Right lobe of liver (tissue), 6 donors: ENCODE measurements around the gene PSD4. TPM values are rescaled to one million over a fixed set of nuclear protein-coding genes. Genes with fewer than 3 reads are reported as not detected.

Experiments
- ATAC-seq, 4 donors: fragments of 200-7000 bp; cut with Tn5 transposase; one replicate each; pipeline ENCODE4 v1.9.1; 2020; ENCODE audit warnings: mild to moderate bottlenecking in 4 of 4, moderate library complexity in 4 of 4
- DNase-seq, 3 donors: peaks; one replicate each; pipeline ENCODE4 v3.0.0-alpha.2; 2020
- H3K27ac ChIP-seq, 3 donors: fragments of 200-600 bp; one replicate each; pipeline ENCODE4 v1.8.0; 2022
- H3K27me3 ChIP-seq, 2 donors: fragments of 200-600 bp; one replicate each; pipeline ENCODE4 v1.8.0; 2022
- H3K36me3 ChIP-seq, 4 donors: fragments of 200-600 bp; sonication (generic) in 1 of 4; one replicate each; pipeline versions ENCODE4 v1.5.1 to v1.8.0; 2017 to 2022; ENCODE audit warnings: control low read depth in 1 of 4
- H3K4me1 ChIP-seq, 4 donors: fragments of 200-600 bp; sonication (generic) in 1 of 4; one replicate each; pipeline versions ENCODE4 v1.5.1 to v1.8.0; 2017 to 2022; ENCODE audit warnings: control low read depth in 1 of 4
- H3K4me3 ChIP-seq, 3 donors: fragments of 200-600 bp; one replicate each; pipeline ENCODE4 v1.8.0; 2022
- H3K9me3 ChIP-seq, 4 donors: fragments of 200-600 bp; sonication (generic) in 1 of 4; one replicate each; pipeline versions ENCODE4 v1.5.1 to v1.8.0; 2017 to 2022; ENCODE audit warnings: control low read depth in 1 of 4
- POLR2A ChIP-seq: fragments of 450-650 bp; IDR thresholded peaks from one replicate; pipeline ENCODE4 v1.6.1; 2017; ENCODE audit warnings: antibody characterized with exemption, mild to moderate bottlenecking
- WGBS: methylation state at CpG from one replicate; pipeline ENCODE4 v1.1.6; 2018; ENCODE audit warnings: low coverage, low lambda C conversion rate; ENCODE audit not compliant: insufficient coverage; ENCODE audit errors: missing lambda C conversion rate; 5-methylcytosine and 5-hydroxymethylcytosine counted together
- intact Hi-C, 2 donors: fragments of 100-400 bp; cut with DNase I; formaldehyde crosslinking; loops; one replicate each; pipeline versions ENCODE4 v1.11.2 to v1.14.1; 2022
- total RNA-seq, 6 experiments: library from RNA; depleted of rRNA in 2 of 6; stranded (reverse); fragments of >200 nt in 2 of 6; fragmentation: NEBNext Ultra II Directional in 3 of 6; extraction: Animal tissue kit (Norgen Biotek cat#: 25700) in 3 of 6; gene quantifications; one replicate each; pipeline versions ENCODE4 v1.1.0 to v1.2.4, GENCODE V29; 2016 to 2023
- TF ChIP-seq, protein P1 (sequence below), 4 donors: fragments of 200-600 bp in 3 of 4; fragments of 450-650 bp in 1 of 4; IDR thresholded peaks; one replicate each; pipeline versions ENCODE4 v1.5.1 to v1.8.0; 2016 to 2022; ENCODE audit warnings: antibody characterized with exemption in 4 of 4, mild to moderate bottlenecking in 2 of 4
- donor health status: DM: no; HTN: yes; CAD: no.
- donor health status: DM: no; HTN: no; CAD: no.
- donor health status: DM: no; HTN: no; CAD: no.
- donor health status: DM: no; HTN: yes; CAD: no.
- donor health status: DM: no; HTN: yes; CAD: no.

PSD4 gene
- total RNA-seq, 6 experiments from 2014 or later = 38.0 to 77.8 (median 58.7) TPM

DNA sequence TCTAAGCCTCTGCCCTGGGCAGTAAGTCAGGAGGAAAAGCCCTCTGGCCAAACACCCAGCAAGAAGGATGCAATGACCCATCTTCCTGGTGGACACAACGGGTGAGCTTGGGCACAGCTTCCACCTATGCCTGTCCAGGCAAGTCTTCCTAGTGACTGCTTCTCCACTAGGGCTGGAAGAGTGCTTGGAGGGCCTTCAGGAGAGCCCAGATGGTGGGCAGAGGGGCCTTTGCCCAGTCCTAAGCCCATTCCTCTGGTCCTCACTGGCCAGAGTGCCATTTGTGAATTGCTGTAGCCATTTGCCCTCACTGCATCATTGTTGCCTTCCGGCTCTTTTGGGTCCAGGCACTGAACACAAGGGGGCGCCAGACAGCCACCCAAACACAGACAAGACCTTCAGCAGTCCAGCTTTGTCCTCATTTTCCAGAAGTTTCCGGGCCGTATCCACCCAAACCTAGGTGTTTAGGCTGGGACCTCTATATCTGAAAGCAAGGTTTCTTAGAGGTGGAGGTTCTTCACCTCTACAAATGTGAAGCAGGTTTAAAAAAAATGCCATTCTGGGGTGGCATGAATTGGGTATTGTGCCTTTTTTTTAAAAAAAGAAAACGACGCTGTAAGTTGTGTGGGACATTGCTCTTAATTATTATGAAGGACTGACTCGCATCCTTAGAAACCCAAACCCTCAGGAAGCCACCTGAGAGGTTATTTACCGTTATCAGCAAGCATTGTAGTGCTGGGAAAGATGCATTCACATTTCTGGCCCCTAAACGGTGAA, 75.4 kb downstream of the PSD4 start:
- intact Hi-C loops = loop anchor here in 1 of 2 donors (5.0 kb wide), 1 partner anchor 123 kb away; no protein-coding TSS in a partner anchor
- peak; percentile 74 to 84 (median 78) for ATAC-seq
- WGBS = 36% methylated on average over 9 of the region's 10 CpGs

DNA sequence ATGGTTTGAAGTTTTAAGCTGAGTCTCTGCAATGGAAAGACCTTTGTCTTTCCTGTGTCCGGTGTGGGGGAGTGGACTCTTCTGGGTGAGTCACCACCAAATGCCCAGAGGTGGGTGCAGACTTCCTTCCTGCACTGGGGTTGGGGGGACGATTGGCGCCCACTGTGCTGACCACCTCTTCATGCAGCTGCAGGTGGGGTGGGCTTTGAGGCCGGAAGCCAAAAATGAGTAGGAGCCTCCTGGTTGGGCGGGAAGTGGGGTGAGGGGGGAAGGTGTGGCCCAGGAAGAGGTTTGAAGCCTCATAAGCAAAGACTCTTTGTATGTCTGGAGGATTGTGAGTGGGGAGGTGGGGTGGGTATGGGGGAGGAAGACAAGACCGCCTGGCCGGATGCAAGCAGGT, 77.3 kb downstream of the PSD4 start:
- Histone ChIP-seq H3K27me3 (no peaks in the 10 kb centered on the region), H3K36me3 (no peaks in the 10 kb centered on the region), H3K9me3 (no peaks in the 10 kb centered on the region), H3K4me1 (peaks cover 0 to 16% (median 6%) of the 10 kb centered on the region in 4 donors), H3K4me3 (no peak overlapping the region), H3K27ac (no peak overlapping the region)
- TF ChIP-seq, protein P1, sequence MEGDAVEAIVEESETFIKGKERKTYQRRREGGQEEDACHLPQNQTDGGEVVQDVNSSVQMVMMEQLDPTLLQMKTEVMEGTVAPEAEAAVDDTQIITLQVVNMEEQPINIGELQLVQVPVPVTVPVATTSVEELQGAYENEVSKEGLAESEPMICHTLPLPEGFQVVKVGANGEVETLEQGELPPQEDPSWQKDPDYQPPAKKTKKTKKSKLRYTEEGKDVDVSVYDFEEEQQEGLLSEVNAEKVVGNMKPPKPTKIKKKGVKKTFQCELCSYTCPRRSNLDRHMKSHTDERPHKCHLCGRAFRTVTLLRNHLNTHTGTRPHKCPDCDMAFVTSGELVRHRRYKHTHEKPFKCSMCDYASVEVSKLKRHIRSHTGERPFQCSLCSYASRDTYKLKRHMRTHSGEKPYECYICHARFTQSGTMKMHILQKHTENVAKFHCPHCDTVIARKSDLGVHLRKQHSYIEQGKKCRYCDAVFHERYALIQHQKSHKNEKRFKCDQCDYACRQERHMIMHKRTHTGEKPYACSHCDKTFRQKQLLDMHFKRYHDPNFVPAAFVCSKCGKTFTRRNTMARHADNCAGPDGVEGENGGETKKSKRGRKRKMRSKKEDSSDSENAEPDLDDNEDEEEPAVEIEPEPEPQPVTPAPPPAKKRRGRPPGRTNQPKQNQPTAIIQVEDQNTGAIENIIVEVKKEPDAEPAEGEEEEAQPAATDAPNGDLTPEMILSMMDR (IDR thresholded peaks at IDR 0.05) = no peak
- intact Hi-C loops = no loop called here
- ATAC-seq = no peak
- 69% methylated on average over 7 of the region's 7 CpGs for WGBS
- no peak for DNase-seq

More for the DNA sequence above, 75.4 kb downstream of the PSD4 start:
- H3K9me3 ChIP-seq = no peaks in the 10 kb centered on the region
- H3K36me3 ChIP-seq = no peaks in the 10 kb centered on the region
- H3K4me1 ChIP-seq = peaks cover 0 to 33% (median 14%) of the 10 kb centered on the region in 4 donors
- H3K27ac ChIP-seq = peak overlapping the region in 2 of 3 donors; percentile 15 to 55
- TF ChIP-seq POLR2A = no peak
- TF ChIP-seq, protein P1 (IDR thresholded peaks at IDR 0.05) = peak; percentile 90 to 94 (median 92)
- DNase-seq = peak; percentile 76 to 86 (median 84)
- H3K27me3 ChIP-seq = no peaks in the 10 kb centered on the region
- H3K4me3 ChIP-seq = no peak overlapping the region

DNA sequence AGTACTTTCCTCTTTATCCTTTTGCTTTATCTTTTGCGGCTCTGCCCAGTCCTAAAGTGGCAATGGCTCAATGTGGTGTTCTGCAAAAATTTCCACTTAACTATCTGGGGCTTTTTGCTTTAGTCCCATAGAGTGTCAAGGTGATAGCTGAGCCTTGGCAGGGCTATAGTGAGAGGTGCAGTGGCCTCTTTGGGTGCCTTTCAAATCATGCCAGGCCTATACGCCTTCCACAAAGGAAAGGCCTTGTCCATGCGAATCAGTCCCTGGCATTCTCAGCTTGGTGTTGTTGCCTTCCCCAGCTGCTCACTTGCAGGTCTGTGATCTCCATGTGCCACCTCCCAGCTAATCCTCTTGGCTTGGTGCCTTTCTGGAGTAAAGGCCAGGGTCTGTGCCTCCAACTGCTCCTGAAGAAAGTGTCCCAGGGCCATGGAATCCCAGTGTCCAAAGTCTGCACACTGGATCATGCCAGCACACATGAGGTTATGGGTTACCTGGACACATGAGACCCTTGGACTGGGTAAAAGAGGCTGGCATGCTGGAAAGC, 78.3 kb downstream of the PSD4 start:
- Histone ChIP-seq H3K27me3 (no peaks in the 10 kb centered on the region), H3K27ac (no peak overlapping the region), H3K4me1 (peaks cover 0 to 9% (median 3%) of the 10 kb centered on the region in 4 donors), H3K4me3 (no peak overlapping the region), H3K9me3 (no peaks in the 10 kb centered on the region), H3K36me3 (no peaks in the 10 kb centered on the region)
- no peak for DNase-seq
- TF ChIP-seq POLR2A = no peak
- TF ChIP-seq, protein P1 (IDR thresholded peaks at IDR 0.05) = no peak
- intact Hi-C loops = no loop called here
- WGBS = 100% methylated on average over 1 of the region's 3 CpGs
- ATAC-seq = no peak

DNA sequence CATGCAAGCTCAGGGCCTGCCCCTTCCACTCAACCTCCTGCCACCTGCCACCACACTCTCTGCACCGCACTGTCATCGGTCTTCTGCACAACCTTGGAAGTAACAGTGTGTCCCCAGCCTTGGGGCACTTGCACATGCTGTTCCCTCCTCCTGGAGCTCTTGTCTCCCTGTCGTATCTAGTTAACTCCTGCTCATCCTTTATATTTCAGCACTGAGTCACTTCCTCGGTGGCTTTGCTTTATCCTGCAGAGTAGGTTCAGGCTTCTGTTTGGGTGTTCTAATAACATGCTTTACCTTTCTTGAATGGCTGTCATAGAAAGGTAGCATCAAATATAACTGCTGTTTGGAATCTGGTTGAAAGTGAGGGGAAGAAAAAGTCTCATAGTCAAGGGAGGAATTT, 79.7 kb downstream of the PSD4 start:
- DNase-seq (no peak), ATAC-seq (no peak)
- Histone ChIP-seq H3K9me3 (no peaks in the 10 kb centered on the region), H3K4me1 (peaks cover 0 to 9% (median 3%) of the 10 kb centered on the region in 4 donors), H3K27me3 (no peaks in the 10 kb centered on the region), H3K27ac (no peak overlapping the region), H3K36me3 (no peaks in the 10 kb centered on the region), H3K4me3 (no peak overlapping the region)
- WGBS = 75% methylated on average over 3 of the region's 4 CpGs
- TF ChIP-seq, protein P1 (IDR thresholded peaks at IDR 0.05) = no peak
- TF ChIP-seq POLR2A = no peak
- intact Hi-C loops = no loop called here
